Measurements from ENCODE around the gene WDR12. TPM values are rescaled to one million over a fixed set of nuclear protein-coding genes. Genes with fewer than 3 reads are reported as not detected.
"Not testable (repeated sequence)": the region's sequence is repeated elsewhere in the genome, so short reads cannot be mapped to it uniquely, and the experiment has no call there.

The WDR12 gene
- total RNA-seq (2014; rRNA removed; shearing (Covaris generic)) = 110 and 112 TPM in 2 replicates

DNA sequence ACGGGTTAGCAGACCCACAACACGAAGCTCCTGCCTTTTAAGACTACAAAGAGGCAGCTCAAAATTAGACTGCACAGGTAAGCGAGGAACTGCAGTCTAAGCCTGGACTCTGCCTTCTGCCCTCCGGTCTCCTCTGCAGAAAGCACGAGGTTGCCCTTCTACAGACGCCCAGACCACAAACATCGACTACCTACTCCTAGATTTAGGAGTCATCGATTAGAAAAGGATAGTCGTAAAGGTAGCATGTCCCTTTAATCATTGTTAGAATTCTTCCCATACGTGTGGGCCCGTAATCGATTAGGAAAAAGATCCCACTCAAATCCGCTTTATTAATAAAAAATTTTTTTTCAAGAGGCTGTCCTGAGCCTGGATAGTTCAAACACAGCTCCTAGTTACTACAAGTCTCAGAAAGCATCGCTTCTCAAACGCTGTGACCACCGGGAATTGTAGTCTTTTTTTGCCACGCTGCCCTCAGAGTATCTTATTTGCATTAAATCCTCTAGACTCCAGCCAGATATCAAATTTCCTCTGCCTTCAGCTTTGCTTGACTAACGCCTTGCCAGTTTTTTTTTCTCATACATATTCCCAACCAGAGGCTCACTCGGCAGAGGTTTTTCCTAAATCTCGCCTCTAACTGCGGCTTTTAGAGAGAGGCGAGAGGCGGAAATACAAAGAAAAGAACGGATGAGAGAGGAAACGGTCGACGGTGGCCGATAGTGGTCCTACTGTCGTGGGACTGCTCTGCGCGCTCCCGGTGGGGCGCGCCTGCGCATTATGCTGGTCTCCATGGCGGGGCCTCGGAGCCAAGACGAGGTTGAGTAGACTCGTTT, at the start of gene WDR12, which contains the start of gene CARF:
Gene WDR12 (minus strand): TSS at position 162 of the 830 bp plus-strand sequence. CDS start 197 bp downstream, outside the sequence.
Gene CARF (plus strand): TSS at position 764 of the 830 bp plus-strand sequence. CDS start 29,628 bp downstream, outside the sequence.
- peak; percentile 94 for DNase-seq (ENCODE audit: low read depth)

GRCh38 chr2:202960524-202960923, 49.1 kb upstream of the WDR12 start:
- DNase-seq (ENCODE audit: low read depth) = no peak

DNA sequence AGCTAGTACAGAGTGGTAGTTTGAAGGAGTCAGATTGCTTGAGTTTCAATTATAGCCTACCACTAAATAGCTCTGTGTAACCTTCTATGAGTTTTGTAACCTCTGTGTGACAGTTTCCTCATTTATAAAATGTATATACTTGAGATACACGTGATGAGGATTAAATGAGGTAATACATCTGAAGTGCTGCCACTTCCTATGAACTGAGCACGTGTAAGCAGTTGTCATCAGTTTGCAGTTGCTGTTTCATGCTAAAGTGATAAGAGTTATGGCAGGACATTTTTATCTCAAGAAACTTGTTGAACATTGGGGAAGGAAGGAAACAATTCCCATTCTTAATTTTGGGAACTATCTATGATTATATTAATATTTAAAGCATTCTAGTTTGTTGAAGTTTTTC, 39.1 kb upstream of the WDR12 start:
- no peak for DNase-seq (ENCODE audit: low read depth)

GRCh38 chr2:202949333-202949732, 37.9 kb upstream of the WDR12 start:
- DNase-seq (ENCODE audit: low read depth) = not testable (repeated sequence)

GRCh38 chr2:202945497-202945896, 34.0 kb upstream of the WDR12 start:
- no peak for DNase-seq (ENCODE audit: low read depth)

DNA sequence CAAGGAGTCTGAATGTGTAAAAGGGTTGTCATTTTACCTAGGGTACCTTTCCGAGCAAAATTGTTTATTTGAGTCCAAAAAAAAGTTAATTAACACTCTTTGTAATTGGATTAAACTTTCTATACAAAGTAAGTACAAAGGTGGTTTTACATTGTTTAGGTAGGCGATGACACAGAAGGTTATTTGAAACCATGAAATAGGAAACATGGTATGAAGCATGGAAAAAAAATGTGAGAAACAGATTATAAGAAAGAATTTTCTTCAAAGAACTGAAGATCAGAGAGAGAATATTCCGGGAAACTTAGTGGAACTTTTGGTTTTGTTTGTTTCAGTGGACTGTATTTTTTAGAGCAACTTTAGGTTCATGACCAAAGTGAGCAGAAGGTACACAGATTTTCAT, 33.3 kb upstream of the WDR12 start:
- DNase-seq (ENCODE audit: low read depth) = no peak

DNA sequence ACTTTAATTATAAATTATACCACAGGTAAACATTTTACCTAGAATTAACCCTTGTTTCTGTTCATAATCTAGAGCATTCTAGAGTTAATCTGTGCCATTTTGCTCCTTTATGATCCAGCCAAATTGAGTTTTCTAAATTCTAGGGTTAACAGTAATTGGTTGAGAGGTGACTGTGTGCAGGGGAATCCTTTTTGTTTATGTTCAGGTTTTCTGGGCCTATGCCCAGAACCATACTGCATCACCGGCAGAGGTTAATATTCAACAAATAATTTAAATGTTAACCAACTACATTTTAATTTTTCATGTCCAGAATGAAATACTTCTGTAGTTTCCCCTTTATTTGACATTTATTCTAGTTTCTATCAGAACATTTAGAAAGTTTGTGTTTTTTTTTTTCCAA, 32.9 kb upstream of the WDR12 start:
- DNase-seq (ENCODE audit: low read depth) = no peak

DNA sequence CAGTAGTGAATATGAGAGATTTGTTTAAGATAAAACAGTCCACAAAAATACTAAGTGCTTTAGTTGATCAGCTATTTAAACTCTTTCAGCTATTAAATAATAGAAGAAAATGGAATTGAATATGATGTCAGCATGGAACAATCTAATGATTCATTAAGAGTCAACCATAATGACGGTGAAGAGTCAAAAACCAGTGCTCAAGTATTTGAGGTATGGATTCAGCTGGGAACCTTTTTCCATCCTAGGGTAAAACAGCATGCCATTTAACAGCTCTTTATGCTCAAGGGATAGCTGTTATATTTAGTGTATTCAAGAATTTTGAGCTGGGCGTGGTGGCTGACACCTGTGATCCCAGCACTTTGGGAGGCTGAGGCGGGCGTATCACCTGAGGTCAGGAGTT, 30.3 kb upstream of the WDR12 start:
- DNase-seq (ENCODE audit: low read depth) = no peak

GRCh38 chr2:202938960-202939359, 27.5 kb upstream of the WDR12 start:
- DNase-seq (ENCODE audit: low read depth) = no peak

DNA sequence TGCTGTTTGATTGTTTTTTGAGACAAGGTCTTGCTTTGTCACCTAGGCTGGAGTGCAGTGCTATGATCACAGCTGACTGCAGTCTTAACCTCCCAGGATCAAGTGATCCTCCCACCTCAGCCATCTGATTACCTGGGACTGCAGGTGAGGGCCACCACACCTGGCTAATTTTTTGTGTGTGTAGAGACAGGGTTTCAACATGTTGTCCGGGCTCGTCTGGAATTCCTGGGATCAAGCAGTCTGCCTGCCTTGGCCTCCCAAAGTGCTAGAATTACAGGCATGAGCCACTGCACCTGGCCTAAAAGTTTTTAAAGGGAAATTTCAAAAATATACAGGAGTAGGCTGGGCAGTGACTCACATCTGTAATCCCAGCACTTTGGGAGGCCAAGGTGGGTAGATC, 23.0 kb upstream of the WDR12 start:
- no peak for DNase-seq (ENCODE audit: low read depth)

DNA sequence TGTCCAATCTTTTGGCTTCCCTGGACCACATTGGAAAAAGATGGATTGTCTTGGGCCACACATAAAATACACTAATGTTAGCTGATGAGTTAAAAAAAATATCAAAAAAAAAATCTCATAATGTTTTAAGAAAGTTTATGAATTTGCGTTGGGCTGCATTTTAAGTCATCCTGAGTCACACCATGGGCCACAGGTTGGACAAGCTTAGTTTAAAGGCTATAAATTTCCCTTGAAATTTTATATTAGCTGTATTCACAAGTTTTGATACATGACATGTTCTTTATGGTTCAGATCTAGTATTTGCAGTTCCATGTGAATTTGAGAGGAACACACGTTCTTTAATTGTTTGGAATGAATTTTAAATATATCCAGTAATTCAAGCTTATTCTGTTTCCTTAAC, 22.5 kb upstream of the WDR12 start:
- no peak for DNase-seq (ENCODE audit: low read depth)

GRCh38 chr2:202933139-202933510, 21.7 kb upstream of the WDR12 start:
- no peak for DNase-seq (ENCODE audit: low read depth)

DNA sequence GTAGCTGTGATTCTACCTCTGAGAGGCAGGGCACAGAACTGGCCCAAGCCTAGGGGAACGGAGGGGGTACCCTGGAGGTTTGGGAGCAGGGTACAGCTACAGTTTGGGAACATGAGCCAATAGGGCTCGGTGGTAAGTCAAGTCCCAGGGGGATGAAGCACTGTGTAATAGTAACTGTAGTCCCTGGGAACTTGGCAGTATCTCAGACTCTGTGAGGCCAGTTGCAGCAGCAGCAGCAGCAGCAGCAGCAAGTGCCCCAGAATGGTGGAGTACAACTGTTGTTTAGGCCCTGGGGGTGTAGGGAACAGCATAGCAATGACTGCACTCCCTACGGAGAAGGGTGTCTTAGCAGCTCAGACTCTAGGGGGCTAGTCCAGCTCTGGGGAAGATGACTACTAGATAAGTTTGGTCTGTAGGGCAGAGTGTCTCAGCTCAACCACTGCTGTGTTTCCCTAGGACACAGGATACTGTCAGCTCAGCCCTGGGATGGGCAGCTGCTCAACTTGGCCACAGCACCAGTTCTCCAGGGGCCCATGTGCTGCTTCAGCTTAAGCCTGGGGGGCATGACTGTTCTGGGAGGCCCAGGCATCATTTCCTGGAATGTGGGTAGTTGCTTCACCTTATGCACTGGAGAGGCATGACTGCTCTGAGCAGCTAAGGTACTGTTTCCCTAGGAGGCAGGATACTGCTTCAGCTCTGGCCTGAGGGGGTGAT, 21.1 kb upstream of the WDR12 start:
- DNase-seq (ENCODE audit: low read depth) = peak; percentile 11

- DNase-seq (ENCODE audit: low read depth) = no peak
Observed at GRCh38 chr2:202918860-202919259, 7.4 kb upstream of the WDR12 start.

DNA sequence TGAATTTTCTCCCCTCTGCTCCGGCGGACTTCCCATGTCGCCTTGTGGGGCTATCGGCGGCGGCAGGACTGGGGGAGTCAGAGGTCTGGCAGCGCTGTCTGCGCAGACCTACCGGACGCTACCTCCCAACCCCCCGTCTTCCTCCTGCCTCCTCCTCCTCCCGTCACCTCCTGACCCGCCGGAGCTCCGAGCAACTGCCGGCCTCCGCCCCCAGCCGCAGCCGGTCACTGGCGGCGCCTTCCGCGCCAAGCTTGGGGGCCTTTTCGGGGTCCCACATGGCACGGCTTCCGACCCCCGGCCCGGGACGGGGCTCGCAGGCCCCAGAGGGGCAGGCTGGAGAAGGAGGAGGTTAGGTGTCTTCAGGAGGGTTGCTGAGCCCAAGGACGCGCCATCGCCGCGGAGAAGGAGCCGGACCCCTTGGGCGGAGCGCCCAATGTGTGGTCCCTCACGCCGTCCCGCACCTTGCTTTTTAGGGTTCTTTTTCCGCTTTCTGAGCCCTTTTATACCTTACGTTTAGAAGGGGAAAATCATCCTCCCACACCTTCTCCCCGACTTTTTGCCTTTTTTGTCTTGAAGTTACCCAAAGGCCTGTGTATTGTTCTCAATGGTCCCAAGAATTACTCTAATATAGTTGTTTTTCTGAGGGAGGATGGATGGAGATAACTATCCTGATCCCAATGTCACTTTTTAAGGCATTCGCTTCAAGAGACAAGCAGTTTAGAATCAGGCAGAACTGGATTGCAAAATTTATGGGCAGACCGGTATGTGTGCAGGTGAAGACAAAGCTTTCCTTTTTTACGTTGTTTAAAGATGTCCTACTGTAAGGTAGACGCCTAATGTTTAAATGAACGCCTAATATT, 1.1 kb upstream of the WDR12 start:
- DNase-seq (ENCODE audit: low read depth) = not testable (repeated sequence)

GRCh38 chr2:202911203-202911511, 316 bp downstream of the WDR12 start:
- no peak for DNase-seq (ENCODE audit: low read depth)

DNA sequence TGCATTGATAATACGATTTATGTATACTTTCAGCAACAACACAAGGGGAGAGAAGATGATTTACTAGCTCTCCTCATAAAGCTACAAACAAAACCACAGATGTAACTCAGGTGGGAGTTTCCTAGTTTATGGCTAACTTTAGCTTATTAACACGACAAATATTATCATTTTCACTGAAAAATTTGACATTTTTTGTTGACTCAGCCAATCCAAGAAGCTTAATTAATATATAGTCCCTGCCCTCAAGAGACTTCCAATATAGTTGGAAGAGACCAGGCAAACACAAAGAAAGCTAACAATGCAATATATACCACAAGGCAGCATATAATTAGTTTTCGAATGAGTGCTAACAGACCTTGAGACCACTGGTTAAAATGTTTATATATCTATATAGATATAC, 775 bp downstream of the WDR12 start:
- DNase-seq (ENCODE audit: low read depth) = no peak

DNA sequence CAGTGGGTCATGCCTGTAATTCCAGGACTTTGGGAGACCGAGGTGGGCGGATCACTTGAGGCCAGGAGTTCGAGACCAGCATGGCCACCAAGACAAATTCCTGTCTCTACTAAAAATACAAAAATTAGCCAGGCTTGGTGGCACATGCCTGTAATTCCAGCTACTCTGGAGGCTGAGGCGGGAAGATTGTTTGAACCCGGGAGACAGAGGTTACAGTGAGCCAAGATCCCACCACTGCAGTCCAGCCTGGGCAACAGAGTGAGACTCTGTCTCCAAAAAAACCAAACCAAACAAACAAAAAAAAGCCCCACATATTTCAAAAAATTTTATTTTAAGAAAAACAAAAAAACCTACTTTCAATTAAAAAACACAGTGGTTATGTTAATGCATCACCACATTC, 1.2 kb downstream of the WDR12 start:
- not testable (repeated sequence) for DNase-seq (ENCODE audit: low read depth)

DNA sequence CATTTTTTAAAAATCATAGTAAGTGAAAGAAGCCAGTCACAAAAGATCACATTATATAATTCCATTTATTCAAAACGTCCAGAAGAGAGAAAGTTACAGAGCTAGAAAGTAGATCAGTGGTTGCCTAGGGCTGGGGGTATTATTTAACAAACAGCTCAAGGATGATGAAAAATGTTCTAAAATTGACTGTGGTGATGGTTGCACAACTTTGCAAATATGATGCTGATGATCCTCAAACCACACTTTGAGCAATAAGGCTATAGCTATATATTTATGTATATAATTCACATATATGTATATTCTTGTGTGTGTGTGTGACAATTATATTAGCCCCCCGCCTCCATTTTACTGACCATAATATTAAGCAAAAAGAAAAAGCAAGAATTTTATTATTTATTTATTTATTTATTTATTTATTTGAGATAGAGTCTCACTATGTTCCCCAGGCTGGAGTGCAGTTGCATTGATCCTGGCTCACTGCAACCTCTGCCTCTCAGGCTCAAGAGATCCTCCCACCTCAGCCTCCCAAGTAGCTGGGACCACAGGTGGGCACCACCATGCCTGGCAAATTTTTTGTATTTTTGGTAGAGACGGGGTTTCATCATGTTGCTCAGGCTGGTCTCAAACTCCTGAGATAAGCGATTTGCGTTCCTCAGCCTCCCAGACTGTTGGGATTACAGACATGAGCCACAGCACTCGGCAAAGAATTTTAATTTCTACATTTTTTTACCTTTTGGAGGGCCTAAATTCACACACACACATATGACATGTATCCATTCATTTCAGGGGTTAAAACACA, 1.9 kb downstream of the WDR12 start:
- no peak for DNase-seq (ENCODE audit: low read depth)

DNA sequence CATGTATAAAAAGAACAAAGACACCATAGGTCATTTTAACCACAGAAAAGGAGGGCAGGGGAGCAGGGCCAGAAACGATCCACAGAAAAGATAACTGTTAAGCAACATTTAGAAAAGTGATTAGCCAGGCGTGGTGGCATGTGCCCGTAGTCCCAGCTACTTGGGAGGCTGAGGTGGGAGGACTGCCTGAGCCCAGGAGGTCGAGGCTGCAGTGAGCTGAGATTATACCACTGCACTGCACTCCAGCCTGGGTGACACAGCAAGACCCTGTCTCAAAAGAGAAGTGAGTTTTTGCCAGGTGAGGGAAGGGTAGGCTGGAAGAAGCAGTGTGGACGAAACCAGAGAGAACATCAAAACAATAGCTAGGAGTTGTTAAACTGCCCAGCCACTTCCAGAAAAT, 3.3 kb downstream of the WDR12 start:
- DNase-seq (ENCODE audit: low read depth) = no peak

DNA sequence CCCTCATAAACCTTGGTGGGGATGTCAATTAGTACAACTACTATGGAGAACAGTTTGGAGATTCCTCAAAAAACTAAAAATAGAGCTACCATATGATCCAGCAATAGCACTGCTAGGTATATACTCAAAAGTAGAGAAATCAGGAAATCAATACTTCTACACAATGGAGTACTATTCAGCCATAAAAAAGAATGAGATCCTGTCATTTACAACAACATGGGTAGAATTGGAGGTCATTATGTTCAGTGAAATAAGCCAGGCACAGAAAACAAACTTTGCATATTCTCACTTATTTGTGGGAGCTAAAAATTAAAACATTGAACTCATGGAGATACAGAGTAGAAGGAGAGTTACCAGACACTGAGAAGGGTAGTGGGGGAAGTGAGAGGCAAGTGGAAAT, 6.0 kb downstream of the WDR12 start:
- not testable (repeated sequence) for DNase-seq (ENCODE audit: low read depth)
